Stomach (tissue), 4 donors: ENCODE data around the gene RPL28.

Experiments used
- CTCF ChIP-seq, 7 experiments: fragments of 450-650 bp in 4 of 7; fragments of 200-600 bp in 3 of 7; sonication (generic) in 3 of 7; IDR thresholded peaks; one replicate each; pipeline ENCODE4 v1.5.1; 2016 to 2019; ENCODE audit warnings: antibody characterized with exemption in 7 of 7, control low read depth in 2 of 7, mild to moderate bottlenecking in 1 of 7
- EP300 ChIP-seq: sonication (generic); formaldehyde crosslinking; IDR thresholded peaks from one replicate; pipeline ENCODE4 v1.6.1; 2017; ENCODE audit warnings: antibody characterized with exemption
- POLR2A ChIP-seq, 4 donors: fragments of 450-650 bp; IDR thresholded peaks; one replicate each; pipeline ENCODE4 v1.6.1; 2016; ENCODE audit warnings: antibody characterized with exemption in 4 of 4, control low read depth in 2 of 4, mild to moderate bottlenecking in 1 of 4, moderate library complexity in 1 of 4

- no peak for TF ChIP-seq CTCF (IDR thresholded peaks at IDR 0.05)
- TF ChIP-seq POLR2A (IDR thresholded peaks at IDR 0.05): no peak
- no peak for TF ChIP-seq EP300
Observed at GRCh38 chr19:55451163-55451964, 65.6 kb downstream of the RPL28 start.
